Measurements from ENCODE around the gene EFHB.
A peak's percentile ranks its signal among the peaks of the same experiment; 100 is the strongest.
"Not testable (repeated sequence)": the region's sequence is repeated elsewhere in the genome, so short reads cannot be mapped to it uniquely, and the experiment has no call there.

Gene EFHB, protein sequence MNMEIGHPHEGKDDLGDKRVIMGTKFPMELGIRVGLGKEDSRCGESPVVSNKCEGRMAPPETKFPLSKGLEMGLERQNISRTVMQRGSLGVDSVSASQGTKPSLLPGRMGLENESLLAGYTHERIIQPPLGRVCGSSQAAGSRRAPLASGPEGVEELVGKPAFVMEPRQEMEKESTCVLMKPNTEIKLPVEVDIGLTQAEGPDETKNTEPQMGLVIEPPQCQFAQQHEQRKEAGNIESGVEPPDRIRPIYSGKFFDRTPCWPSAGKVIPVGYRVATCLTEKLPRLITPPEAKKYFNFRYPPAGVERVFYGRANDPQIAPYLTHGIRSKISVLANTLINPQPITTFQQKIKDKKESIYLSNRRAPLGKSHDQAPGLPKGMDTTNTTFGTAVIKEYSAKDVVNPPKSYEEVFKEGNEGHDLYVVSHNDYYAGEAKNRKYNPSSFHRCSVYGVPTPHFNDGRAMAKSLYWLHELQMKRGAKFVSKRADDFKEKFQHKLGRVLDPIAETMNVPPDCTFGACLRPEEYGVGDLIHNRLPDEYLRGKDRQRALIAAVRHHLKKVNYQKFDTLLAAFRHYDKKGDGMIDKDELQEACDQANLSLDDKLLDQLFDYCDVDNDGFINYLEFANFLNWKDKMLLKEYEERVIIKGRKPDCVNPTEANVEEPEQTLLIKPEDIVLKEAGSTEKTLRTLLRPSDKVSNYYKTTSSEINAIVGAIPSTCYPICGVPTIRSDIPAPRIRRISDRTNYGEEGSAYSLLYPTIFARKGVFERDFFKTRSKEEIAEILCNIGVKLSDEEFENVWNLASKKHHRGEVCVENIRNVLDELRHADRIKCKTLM

DNA sequence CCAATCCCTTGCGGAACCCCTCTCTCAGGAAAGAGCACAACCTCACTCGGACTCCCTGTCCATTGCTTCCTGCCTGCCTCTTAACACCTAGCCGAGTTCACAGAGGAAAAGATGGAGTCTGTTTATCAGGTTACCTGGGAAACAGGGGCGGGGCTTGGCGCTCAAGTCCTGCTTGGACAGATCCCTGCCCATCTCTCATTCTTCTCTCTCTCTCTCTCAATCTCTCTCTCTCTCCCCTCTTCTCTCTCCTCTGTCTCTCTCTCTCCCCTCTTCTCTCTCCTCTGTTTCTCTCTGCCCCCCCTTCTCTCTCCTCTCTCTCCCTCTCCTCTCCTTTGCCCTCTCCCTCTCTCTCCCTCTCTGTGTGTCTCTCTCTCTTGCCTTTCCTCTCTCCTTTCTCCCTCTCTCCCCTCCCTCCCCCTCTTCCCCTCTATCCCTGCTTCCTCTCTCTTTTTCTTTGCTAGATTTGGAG, at the start of gene EFHB:
TSS of gene EFHB (minus strand) at position 120 of the 469 bp plus-strand sequence. CDS start 199 bp downstream, outside the sequence.
- DNase-seq (ENCODE audit: low read depth), result no peak

DNA sequence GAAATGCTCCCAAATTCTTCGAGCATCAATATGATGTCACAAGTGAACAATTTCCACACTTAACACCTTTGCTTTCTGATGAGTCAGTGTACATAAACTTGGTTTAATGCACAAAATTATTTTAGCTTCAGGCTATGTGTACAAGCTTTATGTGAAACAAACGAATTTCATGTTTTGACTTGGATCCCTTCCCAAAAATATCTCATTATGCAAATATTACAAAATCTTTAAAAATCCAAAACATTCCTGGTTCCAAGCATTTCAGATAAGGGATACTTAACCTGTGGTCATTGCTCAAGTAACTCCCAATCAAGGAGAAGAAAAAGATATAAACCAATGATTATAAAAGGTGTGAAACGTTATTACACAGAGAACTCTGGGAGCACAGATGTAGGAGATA, 38.0 kb upstream of the EFHB start:
- peak; percentile 22 for DNase-seq (ENCODE audit: low read depth)

DNA sequence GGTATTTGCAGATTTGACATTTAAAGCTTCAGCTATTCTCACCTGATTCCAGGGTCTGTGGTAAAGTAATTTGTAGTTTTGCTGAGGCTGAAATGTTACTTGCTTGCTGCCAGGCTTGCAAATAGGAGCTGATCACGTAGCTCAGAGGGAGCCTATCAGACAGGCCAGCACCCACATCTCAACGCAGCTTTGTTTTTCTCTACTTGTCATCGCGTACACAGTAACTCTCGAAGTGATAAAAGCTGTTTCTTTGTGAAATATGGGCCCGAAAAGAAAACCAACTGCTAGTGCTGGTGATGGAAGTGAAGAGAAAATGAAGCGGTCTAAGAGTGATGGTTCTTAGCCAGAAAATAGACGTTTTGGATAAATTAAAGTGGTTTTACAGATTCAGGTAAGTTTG, 36.3 kb upstream of the EFHB start:
- no peak for DNase-seq (ENCODE audit: low read depth)

DNA sequence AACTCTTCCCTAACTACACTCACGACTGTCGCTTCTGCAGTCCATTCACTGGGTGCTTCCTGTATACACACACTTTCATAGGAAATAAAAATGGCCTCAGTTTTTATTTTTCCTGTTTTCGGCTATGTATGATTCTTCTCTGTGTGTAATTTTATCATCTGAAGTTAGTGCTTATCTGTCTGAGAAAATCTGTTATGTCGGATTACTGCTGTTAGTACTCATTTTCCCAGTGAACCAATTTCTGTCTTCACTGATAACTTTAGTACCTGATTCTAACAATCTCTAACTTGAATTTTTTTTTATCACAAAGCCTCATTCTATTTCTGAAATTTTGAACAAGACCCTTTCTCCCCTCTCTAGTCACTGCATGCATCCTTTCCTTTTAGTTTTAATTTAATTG, 33.8 kb upstream of the EFHB start:
- no peak for DNase-seq (ENCODE audit: low read depth)

DNA sequence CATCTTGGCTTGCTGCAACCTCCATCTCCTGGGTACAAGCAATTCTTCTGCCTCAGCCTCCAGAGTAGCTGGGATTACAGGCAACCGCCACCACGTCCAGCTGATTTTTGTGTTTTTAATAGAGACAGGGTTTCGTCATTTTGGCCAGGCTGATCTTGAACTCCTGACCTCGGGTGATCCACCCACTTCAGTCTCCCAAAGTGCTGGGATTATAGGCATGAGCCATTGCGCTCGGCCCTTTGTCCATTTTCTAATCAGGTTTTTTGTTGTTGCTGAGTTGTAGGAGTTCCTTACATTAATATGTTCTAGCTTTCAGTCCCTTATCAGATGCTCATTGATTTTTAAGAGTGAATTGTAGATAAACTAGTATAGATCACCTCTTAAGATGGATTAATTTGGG, 33.2 kb upstream of the EFHB start:
- DNase-seq (ENCODE audit: low read depth), result no peak

DNA sequence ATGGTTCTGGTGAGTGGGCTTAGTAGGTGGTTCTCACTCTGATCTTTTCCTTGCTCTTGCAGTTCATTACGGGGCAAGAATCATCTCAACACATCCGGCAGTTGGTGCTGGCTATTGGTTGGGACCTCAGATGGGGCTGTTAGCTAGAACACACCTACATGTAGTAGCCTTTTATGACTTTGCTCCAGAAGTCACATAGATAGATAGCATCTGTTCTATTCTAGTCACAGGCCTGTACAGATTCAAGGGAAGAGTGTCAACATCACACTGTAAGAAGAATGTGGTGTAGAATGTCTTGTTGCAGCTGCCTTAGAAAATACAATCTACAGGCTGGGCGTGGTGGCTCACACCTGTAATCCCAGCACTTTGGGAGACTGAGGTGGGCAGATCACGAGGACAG, 27.9 kb upstream of the EFHB start:
- no peak for DNase-seq (ENCODE audit: low read depth)

DNA sequence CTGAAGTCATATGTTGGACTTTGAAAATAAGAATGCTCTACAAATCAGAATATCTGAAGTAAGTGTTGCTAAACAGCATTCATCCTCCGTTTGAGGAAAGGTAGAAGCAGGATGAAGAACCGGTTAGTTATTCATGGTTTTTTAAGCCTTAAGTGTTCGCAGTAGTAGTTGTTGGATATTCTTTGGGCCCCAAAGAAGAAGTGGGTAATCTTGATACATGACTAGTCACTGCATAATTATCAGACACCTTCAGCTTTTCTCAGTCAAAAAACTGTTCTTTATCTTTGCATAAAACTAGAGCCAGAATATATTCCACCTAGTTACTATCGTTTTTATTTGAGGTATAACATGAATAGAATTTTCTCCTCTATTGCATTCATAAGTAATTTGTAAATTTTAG, 26.7 kb upstream of the EFHB start:
- DNase-seq (ENCODE audit: low read depth), result no peak

DNA sequence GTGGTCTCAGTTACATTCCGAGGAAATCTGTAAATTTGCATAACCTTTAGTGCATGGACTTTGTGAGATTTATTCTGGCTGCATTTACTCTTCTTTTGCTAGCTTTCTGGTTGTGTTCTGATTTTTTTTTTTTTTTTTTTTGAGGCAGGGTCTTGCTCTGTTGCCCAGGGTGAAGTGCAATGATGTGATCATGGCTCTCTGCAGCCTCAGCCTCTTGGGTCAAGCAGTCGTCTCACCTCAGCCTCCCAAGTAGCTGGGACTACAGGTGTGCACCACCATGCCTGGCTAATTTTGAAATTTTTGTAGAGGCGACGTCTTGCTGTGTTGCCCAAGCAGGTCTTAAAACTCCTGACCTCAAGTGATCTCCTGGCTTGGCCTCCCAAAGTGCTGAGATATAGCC, 25.5 kb upstream of the EFHB start:
- DNase-seq (ENCODE audit: low read depth), result no peak

DNA sequence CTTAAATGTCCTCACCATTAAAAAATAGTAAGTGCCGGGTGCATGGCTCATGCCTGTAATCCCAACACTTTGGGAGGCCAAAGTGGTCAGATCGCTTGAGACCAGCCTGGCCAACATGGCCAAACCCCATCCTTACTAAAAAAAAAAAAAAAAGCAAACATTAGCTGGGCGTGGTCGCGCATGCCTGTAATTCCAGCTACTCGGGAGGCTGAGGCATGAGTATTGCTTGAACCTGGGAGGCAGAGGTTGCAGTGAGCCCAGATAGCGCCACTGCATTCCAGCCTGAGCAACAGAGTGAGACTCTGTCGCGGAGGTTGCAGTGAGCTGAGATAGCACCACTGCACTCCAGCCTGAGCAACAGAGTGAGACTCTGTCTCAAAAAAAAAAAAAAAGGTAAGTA, 23.3 kb upstream of the EFHB start:
- not testable (repeated sequence) for DNase-seq (ENCODE audit: low read depth)

DNA sequence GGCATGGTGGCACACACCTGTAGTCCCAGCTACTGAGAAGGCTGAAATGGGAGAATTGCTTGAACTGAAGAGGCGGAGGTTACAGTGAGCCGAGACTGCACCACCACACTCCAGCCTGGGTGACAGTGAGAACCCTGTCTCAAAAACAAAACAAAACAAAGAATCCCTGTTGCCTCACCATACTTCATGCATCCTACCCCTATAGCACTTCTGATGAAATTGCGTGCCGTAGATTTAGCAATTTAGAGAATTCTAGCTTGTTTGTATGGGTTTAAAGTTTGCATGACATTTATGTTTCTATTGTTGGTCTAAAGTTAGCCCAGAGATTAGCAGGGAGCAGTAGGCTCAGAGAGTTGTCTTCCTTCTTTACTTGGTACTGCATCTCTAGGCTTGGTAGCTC, 20.7 kb upstream of the EFHB start:
- no peak for DNase-seq (ENCODE audit: low read depth)

DNA sequence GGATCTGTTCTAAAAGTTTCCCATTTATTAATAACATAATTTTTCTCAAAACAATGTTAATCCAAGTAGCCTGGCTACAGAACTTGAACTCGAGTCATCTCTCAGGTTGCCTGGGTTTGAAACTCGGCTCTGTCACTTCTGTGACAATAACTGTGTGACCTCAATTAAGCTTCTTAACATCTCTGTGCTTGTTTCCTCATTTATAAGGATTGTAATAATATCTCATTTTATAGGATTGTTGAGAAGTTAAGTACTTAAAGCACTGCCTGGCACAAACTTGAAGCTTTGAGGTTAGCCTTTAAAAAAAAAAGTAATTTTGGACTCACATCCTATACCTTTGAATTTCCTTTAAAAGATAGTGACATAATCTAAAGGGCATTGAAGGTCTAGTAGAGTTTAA, 16.3 kb upstream of the EFHB start:
- DNase-seq (ENCODE audit: low read depth), result no peak

DNA sequence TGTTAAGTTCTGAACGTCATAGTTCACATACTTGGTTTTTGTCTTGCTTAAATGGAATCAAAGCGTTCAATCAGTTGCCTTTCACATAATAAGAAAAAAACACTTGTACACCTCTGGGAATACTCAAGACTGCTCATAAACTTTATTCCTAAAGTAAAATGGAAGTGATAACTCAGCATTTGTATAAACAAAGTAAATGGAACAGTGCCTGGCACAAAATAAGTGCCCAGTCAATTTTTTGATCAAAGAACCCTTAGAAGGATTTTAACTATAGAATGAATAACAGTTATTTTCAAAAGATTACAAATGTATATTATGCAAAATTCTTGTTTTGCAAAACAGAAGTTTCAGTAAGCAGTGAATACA, 14.2 kb upstream of the EFHB start:
- no peak for DNase-seq (ENCODE audit: low read depth)

DNA sequence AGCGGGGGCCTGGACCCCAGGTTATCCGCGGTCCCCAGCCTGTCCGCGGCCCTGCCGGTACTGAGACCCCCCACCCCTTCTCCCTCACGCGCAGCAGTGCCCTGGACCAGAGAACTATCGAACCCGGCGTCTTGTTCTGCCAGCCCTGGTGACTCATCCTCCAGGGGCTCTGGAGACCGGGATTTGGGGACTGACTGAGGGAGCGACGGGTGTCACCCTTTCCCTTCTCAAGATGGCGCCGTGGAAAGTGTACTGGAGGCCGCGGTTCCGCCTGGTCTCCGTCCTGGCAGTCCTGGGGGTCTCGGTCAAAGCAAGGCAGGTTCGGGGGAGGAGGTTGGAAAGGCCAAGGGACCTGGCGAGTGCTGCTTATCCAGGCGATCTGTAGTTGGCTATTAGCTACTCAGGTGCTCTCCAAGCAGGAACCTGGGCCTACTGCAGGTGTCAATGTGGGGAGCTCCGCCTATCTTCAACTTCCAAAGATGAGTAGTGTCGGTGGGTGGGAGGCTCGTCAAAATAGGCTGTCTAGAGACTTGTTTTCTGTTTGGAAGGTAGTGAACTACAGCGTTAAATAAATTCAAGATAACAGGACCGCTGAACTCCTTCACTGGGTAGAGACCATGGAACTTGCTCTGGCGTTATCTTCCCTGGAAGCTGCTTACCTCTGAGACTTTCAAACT, 13.7 kb upstream of the EFHB start:
- DNase-seq (ENCODE audit: low read depth), result no peak

DNA sequence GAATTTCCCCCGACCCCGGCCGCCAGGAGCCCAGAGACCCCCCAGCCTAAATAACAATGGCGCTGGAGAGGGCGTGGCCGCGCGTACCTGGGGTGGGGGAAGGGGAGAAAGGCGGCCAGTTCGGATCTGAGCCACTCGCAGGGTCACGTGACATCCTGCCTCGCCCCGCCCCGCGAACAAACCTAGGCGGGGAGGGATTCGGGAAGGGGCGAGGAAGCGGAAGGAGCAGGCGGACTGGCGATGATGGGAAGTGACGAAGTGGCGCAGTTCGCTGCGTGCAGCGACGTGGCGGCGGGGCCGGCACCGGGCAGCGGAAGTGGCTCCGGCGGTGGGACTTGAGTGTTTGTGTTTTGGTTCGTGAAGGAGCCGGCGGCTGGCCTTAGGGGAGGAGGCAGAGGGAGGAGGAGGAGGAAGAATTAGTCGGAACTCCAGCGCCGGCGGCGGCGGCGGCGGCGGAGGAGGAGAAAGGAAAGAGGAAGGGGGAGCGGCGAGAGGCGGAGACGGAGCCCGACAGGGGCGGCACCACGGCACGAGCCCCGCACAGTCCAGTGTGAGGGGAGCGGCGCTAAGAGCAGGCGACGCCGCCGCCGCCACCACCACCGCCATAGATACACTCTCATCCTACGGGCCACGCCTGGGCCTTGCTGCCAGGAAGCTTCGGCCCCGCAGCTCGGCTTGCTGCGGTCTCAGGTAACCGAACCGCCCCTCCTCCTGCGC, 13.0 kb upstream of the EFHB start, which contains the start of gene RAB5A:
TSS of gene RAB5A (plus strand) at position 266 of the 717 bp plus-strand sequence. CDS start 3,802 bp downstream, outside the sequence.
- DNase-seq (ENCODE audit: low read depth), result peak; percentile 95

DNA sequence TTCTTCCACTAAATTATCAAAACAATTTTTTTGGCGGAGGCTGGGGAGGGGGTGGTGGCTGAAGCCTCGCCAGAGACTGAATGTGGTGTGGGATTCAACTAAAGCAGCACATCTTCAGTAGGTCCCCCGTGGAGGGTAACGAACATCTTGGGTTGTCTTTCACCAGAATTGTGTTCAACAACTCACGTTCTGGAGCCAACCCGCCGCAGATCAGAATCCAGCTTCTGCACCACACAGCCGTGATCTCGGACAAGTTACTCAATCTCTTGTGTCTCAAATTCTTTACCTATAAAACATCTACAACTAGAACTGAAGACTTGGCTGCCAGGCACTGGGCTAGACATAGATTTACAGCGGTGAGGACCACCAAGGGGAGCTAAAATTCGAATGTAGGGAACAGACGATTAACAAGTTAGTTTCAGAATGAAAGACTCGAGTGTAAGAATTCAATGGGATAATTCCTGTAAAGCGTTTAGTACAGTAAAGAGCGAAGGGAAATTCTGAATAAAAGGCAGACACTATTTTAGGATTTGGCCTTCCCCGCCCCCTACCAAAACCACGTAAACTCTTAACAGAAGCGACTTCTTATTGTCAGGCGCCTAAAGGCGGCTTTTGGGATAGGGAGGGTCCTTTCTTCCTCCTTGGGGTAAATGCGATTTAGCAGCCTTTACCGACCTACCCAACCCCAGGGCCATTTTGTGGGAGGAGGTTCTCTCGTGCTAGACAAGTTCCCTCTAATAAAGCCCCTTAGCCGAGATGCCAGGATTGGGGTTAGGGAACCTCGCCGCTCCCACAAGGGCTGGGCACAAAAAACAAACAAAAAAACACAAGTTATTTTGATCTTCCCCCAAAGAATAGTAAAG, 12.2 kb upstream of the EFHB start:
- no peak for DNase-seq (ENCODE audit: low read depth)

DNA sequence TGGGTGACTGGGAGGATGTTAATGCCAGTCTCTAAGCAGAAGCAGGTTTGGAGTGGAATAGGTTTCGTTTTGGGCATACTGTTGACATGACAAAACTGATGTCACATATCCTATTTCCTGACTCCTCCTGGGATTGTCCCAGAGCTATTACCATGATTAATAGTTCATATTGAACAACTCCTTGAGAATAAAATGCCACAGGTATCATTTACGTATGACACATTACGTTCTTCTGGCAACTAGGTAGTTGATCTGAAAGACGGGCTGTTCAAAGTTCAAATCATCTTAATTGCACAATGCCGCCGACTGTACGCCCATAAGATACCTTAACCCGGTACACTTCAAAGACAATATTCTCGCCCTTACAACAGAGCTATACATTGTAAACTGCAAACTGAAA, 11.5 kb upstream of the EFHB start:
- DNase-seq (ENCODE audit: low read depth), result no peak

DNA sequence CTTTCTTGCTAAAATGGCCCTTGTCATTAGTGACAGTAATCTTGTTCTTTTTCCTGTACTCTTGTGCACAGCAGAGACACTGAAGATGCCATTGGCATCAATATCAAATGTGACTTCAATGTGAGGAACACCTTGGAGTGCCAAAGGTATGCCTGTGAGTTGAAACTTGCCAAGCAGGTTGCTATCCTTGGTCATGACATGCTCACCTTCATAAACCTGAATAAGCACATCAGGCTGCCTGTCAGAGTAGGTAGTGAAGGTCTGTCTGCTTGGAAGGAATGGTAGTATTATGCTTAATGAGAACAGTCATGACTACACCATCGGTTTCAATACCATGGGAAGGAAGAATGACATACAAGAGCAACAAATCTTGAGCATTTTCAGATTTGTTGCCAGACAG, 6.6 kb upstream of the EFHB start:
- DNase-seq (ENCODE audit: low read depth), result no peak

DNA sequence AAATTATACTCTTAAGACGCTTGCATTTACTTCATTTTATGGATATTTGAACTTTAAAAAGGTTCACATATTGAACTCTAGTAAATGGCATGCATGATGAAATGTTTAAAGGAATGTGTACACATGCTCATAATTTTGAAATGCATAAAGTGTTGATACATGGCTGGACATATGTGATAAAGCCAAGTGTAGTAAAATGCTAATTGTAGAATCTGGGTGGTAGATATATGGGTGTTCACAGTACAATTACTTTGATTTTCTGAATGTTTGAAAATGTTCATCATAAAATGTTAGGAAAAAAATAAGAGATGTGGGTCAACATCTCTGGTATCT, 4.2 kb upstream of the EFHB start:
- DNase-seq (ENCODE audit: low read depth), result no peak

DNA sequence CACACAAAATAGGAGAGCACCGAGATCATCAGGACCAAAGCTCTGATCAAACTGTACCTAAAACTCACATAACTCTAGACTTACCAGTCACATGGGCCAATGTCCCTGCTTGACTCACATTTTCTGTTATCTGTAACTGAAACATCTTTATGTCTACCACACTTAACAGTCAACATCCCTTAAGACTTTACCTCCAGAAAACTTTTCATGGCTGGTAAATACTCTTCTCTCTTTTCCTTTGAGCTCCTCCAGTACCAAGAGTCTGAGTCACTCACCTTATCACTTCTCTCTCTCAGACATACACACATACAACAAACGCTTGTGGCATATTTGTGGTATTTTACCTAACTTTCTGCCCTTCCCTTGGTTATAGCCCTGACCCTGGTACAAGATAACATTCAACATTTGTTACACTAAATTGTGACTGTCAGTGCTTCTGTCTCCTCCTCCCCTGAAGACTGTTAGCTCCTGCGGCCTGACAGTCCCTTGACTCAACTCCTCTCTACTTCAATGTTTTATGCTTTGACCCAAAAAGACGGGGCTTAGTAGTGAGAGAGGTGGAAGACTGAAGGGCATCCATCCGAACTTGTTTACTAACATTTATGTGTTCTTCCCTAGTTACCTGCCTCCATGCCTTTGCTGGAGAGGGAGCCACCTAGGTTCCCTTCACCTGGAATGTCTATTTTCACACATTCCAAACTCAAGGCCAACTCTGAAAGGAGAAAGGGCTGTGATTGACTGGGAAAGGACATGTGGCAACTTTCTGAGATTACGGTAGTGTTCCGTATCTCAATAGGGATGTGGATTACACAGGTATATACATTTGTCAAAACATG, 3.7 kb upstream of the EFHB start:
- peak; percentile 52 for DNase-seq (ENCODE audit: low read depth)

DNA sequence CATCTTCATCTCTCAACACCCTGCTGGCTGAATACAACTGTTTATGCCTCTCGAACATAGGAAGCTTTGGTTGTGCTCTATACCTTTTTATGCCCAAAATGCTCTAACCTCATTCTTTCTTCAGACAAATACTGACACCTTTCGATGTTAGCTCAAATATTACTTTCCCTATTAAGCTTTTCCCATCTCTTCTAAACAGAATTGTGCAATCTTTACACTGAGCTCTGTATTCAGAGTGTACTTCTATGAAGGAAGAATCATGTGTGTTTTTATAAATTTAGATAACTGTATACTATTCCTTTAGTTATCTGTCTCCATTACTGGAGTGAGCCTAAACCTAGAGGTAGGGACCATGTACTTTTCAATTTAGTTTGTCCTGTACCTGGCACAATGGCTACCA, 1.6 kb downstream of the EFHB start:
- no peak for DNase-seq (ENCODE audit: low read depth)
